K562 (cell line): ENCODE measurements around the gene ANKLE2. TPM values are rescaled to one million over a fixed set of nuclear protein-coding genes. Genes with fewer than 3 reads are reported as not detected.

ENCODE experiments used
- C11orf30 ChIP-seq: fragments of 450-650 bp; IDR thresholded peaks from 2 replicates; pipeline ENCODE4 v1.6.1; 2016; ENCODE audit warnings: low read depth, mild to moderate bottlenecking
- CBFB ChIP-seq: sonication (generic); formaldehyde crosslinking; IDR thresholded peaks from 2 replicates; pipeline ENCODE4 v1.4.0; 2020; ENCODE audit warnings: mild to moderate bottlenecking, missing genetic modification reagents
- CCAR2 ChIP-seq: fragments of 200-400 bp; formaldehyde crosslinking; IDR thresholded peaks from 2 replicates; pipeline ENCODE4 v1.6.1; 2017; ENCODE audit warnings: mild to moderate bottlenecking, low read depth, low read length
- ETV1 ChIP-seq: fragments of 450-650 bp; conservative IDR thresholded peaks from 2 replicates; pipeline ENCODE4 v1.6.1; 2016; ENCODE audit warnings: missing genetic modification characterization, control low read depth, low read depth, missing compliant biosample characterization
- FIP1L1 ChIP-seq: fragments of 200-400 bp; formaldehyde crosslinking; IDR thresholded peaks from 2 replicates; pipeline ENCODE4 v1.6.1; 2018; ENCODE audit warnings: mild to moderate bottlenecking, low read depth, low read length; ENCODE audit not compliant: poor library complexity, severe bottlenecking
- HNRNPH1 ChIP-seq: fragments of 200-400 bp; formaldehyde crosslinking; optimal IDR thresholded peaks from 2 replicates; pipeline ENCODE3; 2017; ENCODE audit warnings: low read depth, mild to moderate bottlenecking, low read length, moderate library complexity
- ILF3 ChIP-seq: fragments of 450-650 bp; IDR thresholded peaks from 2 replicates; pipeline ENCODE4 v1.6.1; 2018; ENCODE audit warnings: antibody characterized with exemption, mild to moderate bottlenecking, moderate library complexity, borderline replicate concordance
- JUN ChIP-seq, 2 experiments: sonication (generic) in 1 of 2; formaldehyde crosslinking in 1 of 2; IDR thresholded peaks; 2 replicates each; pipeline versions ENCODE4 v1.6.1 to v1.8.0; 2012 to 2022; ENCODE audit warnings: borderline replicate concordance in 2 of 2, mild to moderate bottlenecking in 2 of 2, improper control_type of control experiment in 1 of 2, low read depth in 1 of 2, low read length in 1 of 2, missing genetic modification reagents in 1 of 2
- KDM2B ChIP-seq: fragments of 250-450 bp; sonication (Bioruptor Pico); IDR thresholded peaks from 2 replicates; pipeline ENCODE4 v1.8.0; 2021; ENCODE audit warnings: mild to moderate bottlenecking, moderate library complexity
- MEF2A ChIP-seq: IDR thresholded peaks from 2 replicates; pipeline ENCODE4 v1.6.1; 2011; ENCODE audit warnings: low read depth, mild to moderate bottlenecking, low read length, moderate library complexity; ENCODE audit not compliant: control insufficient read depth
- NUFIP1 ChIP-seq: fragments of 450-650 bp; IDR thresholded peaks from 2 replicates; pipeline ENCODE4 v1.6.1; 2018; ENCODE audit not compliant: partially characterized antibody
- PCBP1 ChIP-seq: fragments of 200-400 bp; formaldehyde crosslinking; IDR thresholded peaks from 2 replicates; pipeline ENCODE4 v1.6.1; 2018; ENCODE audit warnings: mild to moderate bottlenecking, low read depth, low read length; ENCODE audit not compliant: poor library complexity, severe bottlenecking
- POLR2B ChIP-seq: fragments of 450-650 bp; IDR thresholded peaks from 2 replicates; pipeline ENCODE4 v1.6.1; 2018; ENCODE audit warnings: low read depth; ENCODE audit not compliant: partially characterized antibody
- POLR3G ChIP-seq: IDR thresholded peaks from 2 replicates; pipeline ENCODE4 v1.6.1; 2011; ENCODE audit not compliant: insufficient read length, insufficient replicate concordance; ENCODE audit errors: extremely low read depth
- PURB ChIP-seq: sonication (generic); formaldehyde crosslinking; IDR thresholded peaks from 2 replicates; pipeline ENCODE4 v1.9.0; 2021; ENCODE audit warnings: low read depth, mild to moderate bottlenecking, missing genetic modification reagents
- RBM34 ChIP-seq: fragments of 200-400 bp; formaldehyde crosslinking; IDR thresholded peaks from 2 replicates; pipeline ENCODE4 v1.6.1; 2018; ENCODE audit warnings: low read length, borderline replicate concordance; ENCODE audit not compliant: insufficient read depth
- TFAM ChIP-seq: fragments of 250-450 bp; sonication (Bioruptor Pico); conservative IDR thresholded peaks from 2 replicates; pipeline ENCODE4 v1.5.0; 2021; ENCODE audit warnings: mild to moderate bottlenecking, moderate library complexity
- U2AF1 ChIP-seq: fragments of 200-400 bp; formaldehyde crosslinking; optimal IDR thresholded peaks from 2 replicates; pipeline ENCODE3; 2017; ENCODE audit warnings: mild to moderate bottlenecking, low read depth, low read length, moderate library complexity
- ZC3H8 ChIP-seq: fragments of 450-650 bp; IDR thresholded peaks from 2 replicates; pipeline ENCODE4 v1.6.1; 2017
- ZNF124 ChIP-seq: sonication (generic); formaldehyde crosslinking; IDR thresholded peaks from 2 replicates; pipeline ENCODE4 v1.8.1; 2022; ENCODE audit warnings: missing genetic modification reagents
- ZNF175 ChIP-seq: fragments of 200-800 bp; sonication (Bioruptor generic); IDR thresholded peaks from 2 replicates; pipeline ENCODE4 v1.6.1; 2016; ENCODE audit warnings: low read depth, mild to moderate bottlenecking, missing genetic modification characterization, missing compliant biosample characterization
- ZNF197 ChIP-seq: fragments of 200-800 bp; sonication (Bioruptor generic); IDR thresholded peaks from 2 replicates; pipeline ENCODE4 v1.6.1; 2016; ENCODE audit warnings: low read depth, missing genetic modification characterization, missing compliant biosample characterization
- ZNF224 ChIP-seq: sonication (generic); formaldehyde crosslinking; IDR thresholded peaks from 2 replicates; pipeline ENCODE4 v1.8.0; 2022; ENCODE audit warnings: mild to moderate bottlenecking, missing genetic modification reagents
- ZNF354B ChIP-seq: fragments of 250-450 bp; sonication (Bioruptor Pico); IDR thresholded peaks from 2 replicates; pipeline ENCODE4 v1.4.0; 2020
- ZNF507 ChIP-seq: conservative IDR thresholded peaks from 2 replicates; pipeline ENCODE4 v1.6.1; 2017; ENCODE audit warnings: missing genetic modification characterization, missing compliant biosample characterization
- polyA plus RNA-seq, 8 experiments: library from polyadenylated mRNA; depleted of rRNA in 4 of 8; stranded (reverse) in 5 of 8; unstranded in 3 of 8; fragments of >200 nt; fragmentation: Nextera tagmentation in 2 of 8; fragmentation: Illumina TruSeq in 1 of 8; extraction: Ambion mirVana in 2 of 8; extraction: Trizol in 1 of 8; gene quantifications; 2 replicates each; pipeline versions ENCODE4 v1.2.1 to v1.2.3, GENCODE V29; 2011 to 2014; ENCODE audit warnings: inconsistent platforms in 1 of 8, missing spikeins in 1 of 8
- total RNA-seq, 7 experiments: library from RNA; depleted of rRNA in 6 of 7; stranded (reverse); fragments of >200 nt in 6 of 7; fragmentation: Illumina TruSeq in 2 of 7; extraction: Trizol in 2 of 7; gene quantifications; 2 replicates each; pipeline versions ENCODE4 v1.2.1 to v1.2.3, GENCODE V29; 2011 to 2021; ENCODE audit warnings: low replicate concordance in 1 of 7
- TF ChIP-seq, protein P1 (sequence below): fragments of 450-650 bp; conservative IDR thresholded peaks from 2 replicates; pipeline ENCODE4 v1.6.1; 2016; ENCODE audit warnings: missing genetic modification characterization, low read depth, mild to moderate bottlenecking, control low read depth, missing compliant biosample characterization
- TF ChIP-seq, protein P2 (sequence below): sonication (generic); formaldehyde crosslinking; IDR thresholded peaks from 2 replicates; pipeline ENCODE4 v1.8.1; 2023; ENCODE audit warnings: mild to moderate bottlenecking, missing genetic modification reagents

The ANKLE2 gene
- total and polyA plus RNA-seq, 9 of the 15 experiments (the other 6 are each of a cell fraction or from before 2014, with no cell fraction given) = 3.2 to 57.7 (median 45.6) TPM

DNA sequence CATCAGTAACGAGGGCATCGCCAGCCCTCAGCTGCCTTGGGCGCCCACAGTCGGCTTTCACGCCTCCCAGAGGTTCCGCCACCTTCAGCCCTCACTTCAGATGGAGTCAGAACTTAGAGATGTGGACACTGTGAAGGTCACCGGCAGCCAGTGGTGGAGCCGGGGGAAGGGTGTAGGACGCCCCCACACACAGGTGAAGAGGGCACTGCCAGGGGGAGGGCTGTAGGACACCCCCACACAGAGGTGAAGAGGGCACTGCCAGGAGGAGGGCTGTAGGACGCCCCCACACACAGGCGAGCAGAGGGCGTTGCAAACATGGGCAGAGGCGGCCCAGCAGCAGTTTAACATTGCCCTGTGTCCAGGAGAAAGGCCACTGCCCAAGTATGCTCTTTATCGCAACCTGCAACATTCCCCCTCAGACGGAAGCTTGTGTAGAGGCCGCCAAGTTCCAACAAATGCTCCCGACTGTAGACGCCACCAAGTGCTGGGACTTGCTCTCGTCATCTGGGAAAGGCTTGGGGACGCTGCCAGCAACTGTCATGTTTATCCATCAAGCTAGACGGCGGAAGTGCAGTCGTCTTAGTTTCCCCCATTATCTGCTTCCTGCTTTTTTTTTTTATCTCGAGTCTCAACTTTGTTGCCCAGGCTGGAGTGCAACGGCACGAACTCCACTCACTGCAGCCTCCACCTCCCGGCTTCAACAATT is 4.9 kb upstream of the ANKLE2 start (continued):
- TF ChIP-seq ZNF507 (tag) (no peak), ZNF124 (CRISPR knock-in tag) (no peak), MEF2A (no peak), POLR3G (no peak), FIP1L1 (no peak), U2AF1 (no peak), TFAM (no peak), CCAR2 (no peak), ETV1 (tag) (peak; percentile 77), POLR2B (peak; percentile 39), ZNF197 (no peak), PCBP1 (no peak), ZNF224 (CRISPR knock-in tag) (no peak), ZC3H8 (no peak), NUFIP1 (no peak), ZNF175 (CRISPR knock-in tag) (no peak), ZNF354B (CRISPR knock-in tag) (no peak), RBM34 (no peak), PURB (CRISPR knock-in tag) (no peak), HNRNPH1 (no peak), ILF3 (no peak), KDM2B (no peak), CBFB (no peak), C11orf30 (no peak), JUN (IDR thresholded peaks at IDR 0.05; ENCODE audit: borderline replicate concordance, low read depth, low read length) (no peak), JUN (CRISPR knock-in tag; IDR thresholded peaks at IDR 0.05; ENCODE audit: borderline replicate concordance) (no peak)
- TF ChIP-seq, protein P1, sequence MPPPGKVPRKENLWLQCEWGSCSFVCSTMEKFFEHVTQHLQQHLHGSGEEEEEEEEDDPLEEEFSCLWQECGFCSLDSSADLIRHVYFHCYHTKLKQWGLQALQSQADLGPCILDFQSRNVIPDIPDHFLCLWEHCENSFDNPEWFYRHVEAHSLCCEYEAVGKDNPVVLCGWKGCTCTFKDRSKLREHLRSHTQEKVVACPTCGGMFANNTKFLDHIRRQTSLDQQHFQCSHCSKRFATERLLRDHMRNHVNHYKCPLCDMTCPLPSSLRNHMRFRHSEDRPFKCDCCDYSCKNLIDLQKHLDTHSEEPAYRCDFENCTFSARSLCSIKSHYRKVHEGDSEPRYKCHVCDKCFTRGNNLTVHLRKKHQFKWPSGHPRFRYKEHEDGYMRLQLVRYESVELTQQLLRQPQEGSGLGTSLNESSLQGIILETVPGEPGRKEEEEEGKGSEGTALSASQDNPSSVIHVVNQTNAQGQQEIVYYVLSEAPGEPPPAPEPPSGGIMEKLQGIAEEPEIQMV = no peak
- TF ChIP-seq, protein P2, sequence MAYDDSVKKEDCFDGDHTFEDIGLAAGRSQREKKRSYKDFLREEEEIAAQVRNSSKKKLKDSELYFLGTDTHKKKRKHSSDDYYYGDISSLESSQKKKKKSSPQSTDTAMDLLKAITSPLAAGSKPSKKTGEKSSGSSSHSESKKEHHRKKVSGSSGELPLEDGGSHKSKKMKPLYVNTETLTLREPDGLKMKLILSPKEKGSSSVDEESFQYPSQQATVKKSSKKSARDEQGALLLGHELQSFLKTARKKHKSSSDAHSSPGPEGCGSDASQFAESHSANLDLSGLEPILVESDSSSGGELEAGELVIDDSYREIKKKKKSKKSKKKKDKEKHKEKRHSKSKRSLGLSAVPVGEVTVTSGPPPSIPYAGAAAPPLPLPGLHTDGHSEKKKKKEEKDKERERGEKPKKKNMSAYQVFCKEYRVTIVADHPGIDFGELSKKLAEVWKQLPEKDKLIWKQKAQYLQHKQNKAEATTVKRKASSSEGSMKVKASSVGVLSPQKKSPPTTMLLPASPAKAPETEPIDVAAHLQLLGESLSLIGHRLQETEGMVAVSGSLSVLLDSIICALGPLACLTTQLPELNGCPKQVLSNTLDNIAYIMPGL (CRISPR knock-in tag) = no peak
